NCI-H146 (cell line): ENCODE results near the gene GOLGA6C.
A peak's percentile ranks its signal among the peaks of the same experiment; 100 is the strongest.
"Not testable (repeated sequence)": the region's sequence is repeated elsewhere in the genome, so short reads cannot be mapped to it uniquely, and the experiment has no call there.

Experiments
- DNase-seq: peaks from one replicate; lab custom pipeline; 2025; lab: John Stamatoyannopoulos, UW

The GOLGA6C gene

DNA sequence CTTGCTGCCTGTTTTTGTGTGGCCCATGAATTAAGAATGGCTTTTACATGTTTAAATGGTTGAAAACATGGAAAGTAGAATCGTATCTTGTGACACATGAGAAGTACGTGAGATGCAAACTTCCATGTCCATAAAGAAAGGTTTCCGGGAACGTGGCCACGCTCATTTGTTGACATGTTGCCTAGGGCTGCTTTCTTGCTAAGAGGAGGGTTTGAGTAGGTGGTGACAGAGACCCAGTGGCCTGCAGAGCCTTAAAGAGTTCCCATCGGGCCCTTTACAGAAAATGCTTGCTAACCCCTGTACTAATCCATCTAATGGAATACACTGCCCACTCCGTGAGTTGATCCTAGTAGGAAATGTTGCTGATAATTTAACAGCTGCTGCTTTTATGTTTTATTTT lies 31.0 kb upstream of the GOLGA6C start:
- not testable (repeated sequence) for DNase-seq

GRCh38 chr15:75227663-75228280 lies 30.4 kb upstream of the GOLGA6C start:
- no peak for DNase-seq

GRCh38 chr15:75228787-75229186 lies 29.3 kb upstream of the GOLGA6C start:
- DNase-seq: no peak

GRCh38 chr15:75229191-75230015 lies 28.7 kb upstream of the GOLGA6C start:
- no peak for DNase-seq

- DNase-seq: no peak
Observed at GRCh38 chr15:75230016-75230343, 28.2 kb upstream of the GOLGA6C start.

DNA sequence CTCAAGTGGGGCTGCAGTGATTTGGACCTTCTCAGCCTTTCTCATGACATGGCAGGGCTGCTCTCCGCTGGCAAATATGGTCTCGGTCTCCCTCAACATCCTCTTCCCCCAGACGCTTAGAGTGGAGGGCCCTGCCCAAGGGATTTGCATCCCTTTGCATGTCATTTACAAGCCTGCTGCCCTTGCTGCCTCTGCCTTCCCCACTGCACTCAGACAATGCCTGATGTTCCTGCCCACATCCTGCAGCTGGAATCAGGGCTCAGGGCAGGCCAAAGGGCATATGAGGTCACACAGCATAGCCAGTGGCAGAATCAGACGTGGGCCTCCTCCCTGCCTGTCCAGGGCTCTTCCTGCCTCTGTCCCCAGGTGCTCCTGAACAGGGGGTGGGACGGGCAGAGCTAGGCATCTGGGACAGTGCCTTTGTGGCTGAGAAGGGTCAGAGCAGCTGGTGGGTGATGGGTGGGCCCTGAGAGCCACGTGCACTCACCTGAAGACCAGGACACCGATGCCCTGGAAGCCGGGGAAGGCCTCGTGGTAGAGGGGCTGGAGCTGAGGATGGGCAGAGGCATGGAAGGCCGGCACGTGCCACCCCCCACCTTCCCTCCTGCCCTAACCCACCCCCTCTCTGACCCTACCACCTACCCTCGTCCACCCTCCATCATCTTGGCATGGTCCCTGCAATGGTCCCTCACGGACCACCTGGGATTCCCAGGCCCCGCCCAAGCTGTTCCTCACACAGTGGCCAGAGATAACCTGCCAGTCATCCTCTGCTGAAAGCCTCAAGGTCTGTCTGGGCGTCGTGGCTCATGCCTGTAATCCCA lies 27.4 kb upstream of the GOLGA6C start:
- DNase-seq: no peak

DNA sequence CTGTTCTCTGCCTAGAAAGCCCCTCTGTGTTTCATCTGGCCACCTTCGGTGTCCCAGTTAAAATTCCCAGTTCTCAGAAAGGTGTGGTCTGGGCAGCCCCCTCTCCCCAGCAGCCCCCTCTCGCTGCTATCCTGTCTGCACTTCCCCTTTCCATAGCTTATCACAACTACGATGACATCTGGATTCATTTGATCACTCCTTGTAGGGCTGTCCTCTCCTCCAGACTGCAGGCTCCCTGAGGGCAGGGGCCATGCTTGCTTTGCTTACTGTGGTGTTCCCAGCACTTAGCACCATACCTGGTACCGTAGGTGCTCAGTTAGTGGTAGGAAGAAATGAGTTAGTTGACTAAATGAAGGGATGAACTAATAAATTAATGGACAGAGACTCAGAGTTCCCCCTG lies 26.3 kb upstream of the GOLGA6C start:
- no peak for DNase-seq

DNA sequence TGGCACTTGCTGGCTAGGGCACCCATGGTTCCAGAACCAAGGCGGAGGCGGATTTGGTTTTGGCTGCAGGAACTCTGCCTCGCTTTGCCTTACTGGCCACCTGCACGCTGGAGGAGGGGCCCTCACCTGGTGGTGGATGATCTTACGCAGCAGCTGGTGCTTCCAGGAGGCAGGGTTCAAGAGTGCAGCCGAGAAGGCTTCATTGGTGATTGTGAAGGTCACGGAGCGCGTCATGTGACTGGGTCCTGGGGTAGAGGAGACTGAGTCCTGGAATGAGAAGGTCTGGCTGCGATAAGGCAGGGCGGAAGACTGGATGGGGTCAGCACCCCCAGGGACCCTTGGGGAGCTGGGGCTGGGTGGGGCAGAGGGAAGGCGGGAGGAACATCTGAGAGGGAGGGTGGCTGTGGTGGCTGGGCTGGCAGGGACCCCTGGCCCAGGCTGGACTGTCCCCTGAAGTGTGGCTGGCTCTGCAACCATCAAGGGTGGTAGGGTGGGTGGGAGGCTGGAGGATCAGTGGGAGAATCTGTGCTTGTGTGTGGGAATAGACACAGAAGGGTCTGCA lies 25.8 kb upstream of the GOLGA6C start:
- DNase-seq: no peak

- no peak for DNase-seq
Observed at GRCh38 chr15:75232826-75233503, 25.2 kb upstream of the GOLGA6C start.

GRCh38 chr15:75233504-75234190 lies 24.5 kb upstream of the GOLGA6C start:
- no peak for DNase-seq

DNA sequence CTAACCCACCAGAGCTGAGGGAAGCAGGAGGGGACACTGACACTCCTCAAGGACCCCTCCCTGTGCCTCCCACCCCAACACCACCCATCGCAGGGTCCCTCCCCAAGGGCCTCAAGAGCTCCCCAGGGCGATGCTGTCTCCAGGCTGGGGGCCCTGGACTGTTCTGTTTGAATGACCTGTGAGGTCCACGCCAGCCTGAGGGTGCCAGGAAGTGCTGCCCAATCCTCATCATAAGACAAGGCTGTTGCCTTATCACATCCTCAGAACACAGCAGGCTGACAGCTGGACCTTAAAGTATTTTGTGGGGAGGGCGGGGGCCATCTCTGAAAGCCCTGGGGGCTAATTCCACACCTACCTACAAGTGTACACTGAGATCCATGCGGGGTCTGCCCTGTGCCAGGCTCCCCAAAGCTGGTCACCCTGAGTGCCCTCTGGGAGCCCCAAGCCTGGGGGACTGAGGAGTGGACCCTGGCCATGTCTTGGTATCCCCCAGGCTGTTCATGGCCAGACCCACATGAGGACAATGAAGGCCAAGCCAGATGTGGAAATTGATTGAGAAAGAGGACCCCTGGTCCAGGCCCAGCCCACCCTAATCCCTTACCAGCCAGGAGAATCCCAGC lies 23.8 kb upstream of the GOLGA6C start:
- DNase-seq: no peak

DNA sequence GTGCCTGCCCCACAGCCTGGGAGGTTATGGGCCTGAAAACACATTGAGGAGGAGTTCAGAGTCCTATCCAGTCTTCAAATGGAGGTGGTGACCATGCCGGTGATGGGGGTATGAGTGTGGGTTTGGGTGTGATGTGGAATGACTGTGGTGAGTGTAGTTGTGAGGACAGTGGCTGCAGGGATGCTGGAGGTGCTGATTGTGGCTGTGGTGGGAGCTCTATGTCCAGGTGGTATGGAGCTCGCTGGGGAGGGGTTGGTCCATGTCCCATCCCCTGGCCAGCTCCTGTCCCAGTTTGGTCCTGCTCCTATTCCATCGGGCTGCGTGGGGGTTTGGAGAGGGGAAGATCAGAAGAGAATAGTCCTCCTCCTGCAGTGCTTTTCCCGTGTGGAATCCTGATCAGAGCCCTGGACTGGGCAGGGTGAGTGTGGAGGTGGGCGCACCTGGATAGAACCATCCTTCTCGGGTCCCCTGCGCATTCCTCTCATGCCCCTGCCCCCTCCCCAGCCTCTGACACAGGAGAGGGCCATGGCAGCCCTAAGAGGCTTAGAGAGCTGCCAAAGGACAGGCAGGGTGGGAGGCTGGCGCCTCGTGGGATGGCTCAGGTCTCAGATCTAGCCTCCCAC lies 23.0 kb upstream of the GOLGA6C start:
- no peak for DNase-seq

DNA sequence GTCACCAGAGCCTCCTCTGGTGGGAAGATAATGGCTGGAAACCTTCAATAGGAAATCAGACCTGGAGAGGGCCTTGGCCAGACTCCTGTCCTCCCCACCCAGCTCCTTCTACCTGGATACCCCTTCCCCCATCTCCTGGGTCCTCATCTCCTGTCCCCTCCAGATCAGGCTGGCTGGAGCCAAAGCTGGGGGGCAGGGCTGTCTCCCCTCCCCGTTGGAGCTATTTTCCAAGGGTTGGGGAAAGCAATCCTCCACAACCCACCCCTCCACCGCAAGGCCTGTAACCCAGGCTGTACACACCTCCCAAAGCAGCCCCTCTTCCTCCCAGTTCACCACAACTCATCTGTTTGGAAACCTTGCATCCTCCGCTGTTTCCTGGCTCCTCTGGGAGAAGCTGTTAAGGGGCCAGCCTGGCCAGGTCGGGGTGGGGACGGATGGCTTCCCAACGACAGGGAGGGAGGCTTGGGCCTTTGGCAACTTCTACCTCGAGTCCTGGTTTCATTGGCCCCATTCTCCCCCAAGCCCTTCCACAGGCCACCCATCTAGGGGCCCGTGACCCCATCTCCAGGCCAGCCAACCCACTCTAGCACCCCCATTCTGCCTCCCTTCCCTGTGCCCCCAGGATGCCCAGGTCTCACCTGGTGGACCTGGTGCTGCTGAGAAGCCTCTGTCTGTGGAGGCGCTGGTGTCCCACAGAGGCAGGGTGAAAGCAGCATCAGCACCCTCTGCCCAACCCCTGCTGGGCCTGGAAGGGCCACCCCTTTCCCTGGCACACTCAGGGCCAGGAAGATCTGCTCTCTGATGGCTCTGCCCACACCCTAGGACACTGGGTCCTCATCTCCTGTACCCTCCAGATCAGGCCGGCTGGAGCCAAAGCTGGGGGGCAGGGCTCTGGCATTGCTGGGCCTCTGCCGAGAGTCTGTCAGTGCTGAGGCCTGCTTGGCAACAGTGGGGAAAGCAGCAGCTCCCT lies 22.1 kb upstream of the GOLGA6C start:
- no peak for DNase-seq

DNA sequence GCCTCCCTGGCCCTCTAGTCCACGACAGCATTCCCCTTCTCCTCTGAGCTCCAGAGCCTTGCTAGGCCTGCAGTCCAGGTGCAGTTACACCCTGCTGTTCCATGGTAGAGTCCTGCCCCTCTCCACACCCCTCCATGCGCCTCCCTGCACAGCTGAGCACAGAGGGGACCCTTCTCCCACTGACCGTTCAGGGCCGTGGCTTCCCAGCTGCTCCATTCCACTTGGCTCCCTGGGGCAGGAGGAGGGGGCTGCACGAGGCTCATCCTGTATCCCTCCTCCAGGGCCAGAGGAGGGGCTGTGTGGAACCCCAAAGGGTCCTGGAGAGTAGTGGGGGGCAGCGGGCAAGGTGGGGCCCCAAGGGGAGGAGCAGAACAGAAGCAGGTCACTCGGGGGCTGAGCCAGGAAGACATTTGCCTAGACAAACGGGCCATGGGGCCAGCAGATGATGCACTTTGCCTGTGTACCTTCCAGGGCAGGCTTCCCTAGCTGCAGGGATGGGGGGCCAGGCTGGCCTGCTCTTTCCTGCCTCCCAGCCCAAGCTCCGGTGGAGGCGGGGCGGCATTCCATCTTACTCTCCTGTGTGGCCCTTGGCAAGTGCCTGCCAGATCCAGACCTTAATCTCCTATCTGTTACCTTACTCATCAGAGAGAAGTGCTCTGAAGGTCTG lies 20.7 kb upstream of the GOLGA6C start:
- no peak for DNase-seq

DNA sequence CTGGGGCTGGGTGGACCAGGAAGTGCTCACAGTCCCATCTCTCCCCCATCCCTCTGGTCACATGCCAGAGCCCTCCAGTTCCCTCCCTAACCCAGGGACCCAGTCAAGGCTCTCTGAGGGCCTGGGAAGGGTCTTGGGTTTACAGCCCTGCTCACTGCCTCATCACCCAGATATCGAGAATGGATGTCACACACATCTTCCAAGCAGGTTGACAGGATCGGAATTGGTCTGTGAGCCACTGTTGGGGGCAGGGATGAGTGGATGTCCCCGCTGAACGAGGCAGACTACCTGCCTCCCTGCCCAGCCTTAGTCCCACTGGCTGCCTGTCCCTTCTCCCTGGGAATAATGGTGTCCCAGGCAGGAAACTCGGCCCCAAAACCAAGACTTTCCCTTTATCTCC lies 20.0 kb upstream of the GOLGA6C start:
- DNase-seq: no peak

DNA sequence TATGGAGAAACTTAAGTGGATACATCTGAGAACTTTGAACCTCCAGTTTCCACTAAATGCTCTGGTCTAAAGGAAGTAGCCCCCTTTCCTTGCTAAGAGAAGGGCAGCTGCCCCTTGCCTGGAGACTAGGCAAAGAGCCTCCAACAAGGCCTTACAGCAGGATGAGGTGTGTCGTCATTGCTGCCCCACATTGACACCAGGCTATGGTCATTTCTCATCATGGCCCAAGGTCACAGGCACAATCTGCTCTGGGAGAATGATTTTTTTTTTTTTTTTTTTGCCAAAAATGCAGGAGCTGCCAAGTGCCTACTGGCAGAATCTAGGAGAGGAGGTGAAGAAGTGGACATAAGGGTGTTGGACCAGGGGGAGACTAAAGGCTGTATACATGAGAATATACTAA lies 12.4 kb upstream of the GOLGA6C start:
- DNase-seq: not testable (repeated sequence)

GRCh38 chr15:75248991-75249390 lies 9.1 kb upstream of the GOLGA6C start:
- DNase-seq: peak; percentile 75

GRCh38 chr15:75249726-75250125 lies 8.4 kb upstream of the GOLGA6C start:
- peak; percentile 9 for DNase-seq

DNA sequence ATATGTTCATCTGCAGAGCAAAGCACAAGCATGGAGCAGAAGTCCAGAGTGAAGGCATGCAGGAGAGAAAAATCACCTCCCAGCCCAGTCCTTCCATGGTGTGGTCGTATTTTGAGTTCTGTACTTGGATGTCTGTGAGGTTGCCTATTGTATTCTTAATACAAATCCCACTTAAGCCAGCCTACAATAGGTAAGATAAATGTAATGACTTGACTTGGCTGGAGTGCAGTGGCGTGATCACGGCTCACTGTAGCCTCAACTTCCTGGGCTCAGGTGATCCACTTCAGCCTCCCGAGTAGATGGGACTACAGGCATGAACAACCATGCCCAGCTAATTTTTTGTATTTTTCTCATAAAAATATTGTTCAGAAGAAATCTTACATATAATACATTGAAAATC lies 6.8 kb upstream of the GOLGA6C start:
- DNase-seq: not testable (repeated sequence)
